ENCODE results near the gene EEA1.
"Not testable (repeated sequence)": the region's sequence is repeated elsewhere in the genome, so short reads cannot be mapped to it uniquely, and the experiment has no call there.

EEA1 gene

GRCh38 chr12:92928962-92929915 is at the start of gene EEA1:
Gene EEA1, minus strand, starts transcription at chr12:92929295. Its CDS starts 229 bp downstream, at chr12:92929066.
- peak; percentile 91 to 94 for DNase-seq (ENCODE audit: low read depth in 2 of 2)

DNA sequence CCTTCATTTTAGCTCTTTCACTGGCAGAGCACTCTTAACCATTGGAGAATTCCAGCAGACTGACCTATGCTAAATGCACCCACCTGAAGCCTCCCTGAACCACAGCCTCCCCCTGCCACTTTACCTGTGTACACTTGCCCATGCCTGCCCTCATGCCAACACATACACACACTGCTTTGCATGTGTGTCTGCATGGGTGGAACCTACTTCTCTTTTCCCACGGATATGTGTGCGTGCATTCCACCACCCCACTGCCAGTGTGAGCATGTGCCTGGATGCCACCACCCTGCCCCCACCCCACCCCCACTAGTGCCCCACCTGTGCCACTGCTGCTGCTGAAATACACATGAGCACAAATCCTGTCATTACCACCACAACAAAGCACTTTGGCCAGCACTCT is 49.5 kb upstream of the EEA1 start:
- no peak for DNase-seq (ENCODE audit: low read depth in 2 of 2)

GRCh38 chr12:92977326-92977725 is 48.2 kb upstream of the EEA1 start:
- no peak for DNase-seq (ENCODE audit: low read depth in 2 of 2)

DNA sequence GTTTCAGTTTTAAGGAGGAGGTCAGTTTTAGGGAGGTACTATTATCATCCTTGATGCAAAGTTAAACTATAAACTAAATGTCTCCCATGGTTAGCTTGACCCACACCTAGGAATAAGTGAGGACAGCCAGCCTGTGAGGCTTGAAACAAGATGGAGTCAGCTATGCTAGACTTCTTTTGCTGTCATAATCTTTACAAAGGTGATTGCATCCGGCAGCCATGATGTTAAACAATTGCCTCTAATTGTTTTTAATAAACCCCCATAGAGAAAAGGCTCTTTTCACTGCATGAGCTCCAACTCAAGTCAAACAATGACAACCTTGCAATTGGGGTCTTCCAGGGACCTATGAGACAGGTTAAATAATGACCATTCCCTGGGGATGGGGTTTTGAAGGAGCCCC is 45.7 kb upstream of the EEA1 start:
- no peak for DNase-seq (ENCODE audit: low read depth in 2 of 2)

DNA sequence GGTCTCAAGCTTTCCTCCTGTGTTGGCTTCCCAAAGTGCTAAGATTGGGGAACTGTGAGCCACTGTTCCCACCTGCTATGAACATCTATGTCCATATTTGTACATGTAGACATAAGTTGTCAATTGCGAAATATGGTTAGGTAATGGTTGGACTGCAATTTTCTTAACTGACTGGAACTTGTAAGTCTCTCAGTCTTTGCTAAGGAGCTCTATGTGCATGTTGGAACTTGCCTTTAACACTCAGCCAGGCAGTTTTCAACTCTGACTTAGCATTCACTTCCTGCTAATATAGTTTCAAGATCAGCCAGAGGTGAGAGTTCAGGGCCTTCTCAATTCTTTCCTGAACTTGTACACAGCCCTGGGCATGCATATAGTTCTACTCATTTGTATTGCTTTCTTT is 44.5 kb upstream of the EEA1 start:
- no peak for DNase-seq (ENCODE audit: low read depth in 2 of 2)

- DNase-seq (ENCODE audit: low read depth in 2 of 2) = no peak
Measured at GRCh38 chr12:92971859-92972524, 42.9 kb upstream of the EEA1 start.

- DNase-seq (ENCODE audit: low read depth in 2 of 2) = no peak
Measured at GRCh38 chr12:92968176-92968813, 39.2 kb upstream of the EEA1 start.

GRCh38 chr12:92964378-92964777 is 35.3 kb upstream of the EEA1 start:
- not testable (repeated sequence) for DNase-seq (ENCODE audit: low read depth in 2 of 2)

DNA sequence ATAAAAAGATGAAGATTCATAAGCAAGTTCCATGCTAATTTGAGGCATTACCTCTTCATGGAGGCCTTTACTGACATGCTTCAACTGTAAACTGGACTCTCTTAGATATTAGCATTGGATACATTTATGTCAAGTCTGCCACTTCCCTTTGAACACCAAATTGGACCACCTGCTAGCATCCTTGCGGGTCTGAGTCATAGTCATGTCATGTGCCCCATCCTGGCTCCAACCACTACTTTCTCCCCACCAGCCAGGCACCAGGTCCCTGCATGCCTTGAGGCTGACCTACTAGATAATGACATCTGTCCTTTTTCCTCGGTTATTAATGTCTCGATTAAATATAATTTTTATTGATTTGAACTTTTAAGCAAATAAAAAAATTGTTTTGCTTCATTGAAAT is 32.9 kb upstream of the EEA1 start:
- no peak for DNase-seq (ENCODE audit: low read depth in 2 of 2)

- DNase-seq (ENCODE audit: low read depth in 2 of 2) = no peak
Measured at GRCh38 chr12:92955997-92956663, 27.0 kb upstream of the EEA1 start.

DNA sequence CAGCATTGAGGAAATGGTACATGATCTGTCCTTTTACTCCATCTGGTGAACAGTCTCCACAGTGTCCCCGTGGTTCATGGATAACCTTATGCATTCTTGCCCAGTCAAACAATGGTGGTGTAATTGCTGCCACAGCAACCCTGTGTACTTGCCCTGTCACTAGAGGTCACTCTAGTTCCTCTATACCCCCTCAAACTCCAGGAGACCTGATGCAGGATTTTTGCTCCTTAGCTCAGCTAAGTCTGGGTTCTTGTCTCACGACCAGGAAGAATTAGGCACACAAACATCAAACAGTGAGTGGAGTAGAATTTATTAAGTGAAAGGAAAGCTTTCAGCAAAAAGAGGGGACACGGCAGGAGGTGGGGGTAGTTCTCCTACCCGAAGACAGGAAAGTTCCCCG is 24.7 kb upstream of the EEA1 start:
- DNase-seq (ENCODE audit: low read depth in 2 of 2) = no peak

GRCh38 chr12:92952394-92952793 is 23.3 kb upstream of the EEA1 start:
- no peak for DNase-seq (ENCODE audit: low read depth in 2 of 2)

- DNase-seq (ENCODE audit: low read depth in 2 of 2) = no peak
Measured at GRCh38 chr12:92951006-92951405, 21.9 kb upstream of the EEA1 start.

GRCh38 chr12:92950011-92950410 is 20.9 kb upstream of the EEA1 start:
- DNase-seq (ENCODE audit: low read depth in 2 of 2) = no peak

- DNase-seq (ENCODE audit: low read depth in 2 of 2) = no peak
Measured at GRCh38 chr12:92949466-92949865, 20.4 kb upstream of the EEA1 start.

GRCh38 chr12:92947589-92948215 is 18.6 kb upstream of the EEA1 start:
- DNase-seq (ENCODE audit: low read depth in 2 of 2) = no peak

DNA sequence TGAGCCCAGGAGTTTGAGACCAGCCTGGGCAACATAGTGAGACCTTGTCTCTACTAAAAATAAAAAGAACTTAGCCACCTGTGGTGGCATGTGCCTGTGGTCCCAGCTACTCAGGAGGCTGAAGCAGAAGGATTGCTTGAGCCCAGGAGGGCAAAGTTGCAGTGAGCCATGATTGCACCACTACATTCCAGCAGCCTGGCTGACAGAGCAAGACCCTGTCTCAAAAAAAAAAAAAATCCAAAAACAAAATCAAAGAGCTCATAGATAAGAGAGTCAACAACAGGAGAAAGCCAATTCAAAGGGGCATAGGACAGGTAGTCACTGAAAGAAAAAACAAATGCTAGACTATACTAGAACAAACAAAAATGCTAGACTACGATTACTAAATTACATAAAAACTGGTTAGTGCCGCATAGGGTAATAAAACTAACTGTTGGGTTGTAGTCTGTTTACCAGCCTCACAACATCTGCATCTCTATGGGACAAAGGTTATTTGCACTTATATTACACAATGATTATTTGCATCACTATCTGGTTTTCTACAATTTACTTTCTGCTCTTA is 16.6 kb upstream of the EEA1 start:
- no peak for DNase-seq (ENCODE audit: low read depth in 2 of 2)

GRCh38 chr12:92943482-92944250 is 14.6 kb upstream of the EEA1 start:
- DNase-seq (ENCODE audit: low read depth in 2 of 2) = no peak

- DNase-seq (ENCODE audit: low read depth in 2 of 2) = no peak
Measured at GRCh38 chr12:92942905-92943304, 13.8 kb upstream of the EEA1 start.

GRCh38 chr12:92939116-92939515 is 10.0 kb upstream of the EEA1 start:
- no peak for DNase-seq (ENCODE audit: low read depth in 2 of 2)

Data from activated CD8-positive, alpha-beta memory T cell treated with anti-CD3 and anti-CD28 coated beads for 4 hours (primary cell).